Measurements from ENCODE around the gene ABR. TPM values are rescaled to one million over a fixed set of nuclear protein-coding genes. Genes with fewer than 3 reads are reported as not detected.

Gene ABR
- total RNA-seq, 1 experiment from 2014 or later: 172 TPM

- intact Hi-C loops (cut with micrococcal nuclease; ENCODE audit: unreplicated experiment): no loop called here
Observed at GRCh38 chr17:1096215-1096614, 83.6 kb downstream of the ABR start.

GRCh38 chr17:1095853-1096173 is 84.0 kb downstream of the ABR start:
- in situ Hi-C loops (cut with HindIII; ENCODE audit: low pct_unique_long_range_greater_than_20kb, low sequenced_read_pairs): no loop called here
- CTCF ChIA-PET: no interaction called here
- H3K4me3 ChIP-seq (ENCODE audit: low read depth in 2 of 2, low read length in 2 of 2): no peak overlapping the region

More at GRCh38 chr17:1096215-1096614, 83.6 kb downstream of the ABR start:
- POLR2A ChIA-PET: no interaction called here
- no TSS peak for BruUV-seq (replicated peaks)
- H3K27ac ChIP-seq (ENCODE audit: low read length): no peak overlapping the region
- ATAC-seq (no peak), DNase-seq (ENCODE audit: low read depth, low spot score) (no peak)
- TF ChIP-seq REST (IDR thresholded peaks at IDR 0.05; ENCODE audit: insufficient read depth in 1 of 2, low read depth in 2 of 2, low read length in 1 of 2): no peak
- TF ChIP-seq TCF7L2 (IDR thresholded peaks at IDR 0.05; ENCODE audit: low read depth, low read length): no peak
- no peak for TF ChIP-seq CTCF (IDR thresholded peaks at IDR 0.05)
- TF ChIP-seq POLR2AphosphoS5 (IDR thresholded peaks at IDR 0.05; ENCODE audit: low read depth, low read length): no peak
- no peak for TF ChIP-seq SIN3A (IDR thresholded peaks at IDR 0.05; ENCODE audit: borderline replicate concordance, insufficient read depth, low read depth, low read length)
- CTCF ChIA-PET: no interaction called here
- H3K27me3 ChIP-seq (ENCODE audit: control insufficient read depth, insufficient read depth, low read length): no peaks in the 10 kb centered on the region
- no peak overlapping the region for H3K4me3 ChIP-seq (ENCODE audit: low read depth in 2 of 2, low read length in 2 of 2)
- in situ Hi-C loops (cut with HindIII; ENCODE audit: low pct_unique_long_range_greater_than_20kb, low sequenced_read_pairs): no loop called here
- no peaks in the 10 kb centered on the region for H3K4me1 ChIP-seq (ENCODE audit: control insufficient read depth, insufficient read depth, low read length)
- no peaks in the 10 kb centered on the region; the same call in 1 of the 2 replicates for H3K36me3 ChIP-seq (ENCODE audit: control insufficient read depth, insufficient read depth, low read length)
- no peaks in the 10 kb centered on the region for H3K9me3 ChIP-seq (ENCODE audit: control insufficient read depth, insufficient read depth, low read depth, low read length)

More at GRCh38 chr17:1095853-1096173, 84.0 kb downstream of the ABR start:
- no TSS peak for BruUV-seq (replicated peaks)
- H3K27me3 ChIP-seq (ENCODE audit: control insufficient read depth, insufficient read depth, low read length): no peaks in the 10 kb centered on the region
- intact Hi-C loops (cut with micrococcal nuclease; ENCODE audit: unreplicated experiment): no loop called here
- ATAC-seq: no peak
- no peak for DNase-seq (ENCODE audit: low read depth, low spot score)
- H3K9me3 ChIP-seq (ENCODE audit: control insufficient read depth, insufficient read depth, low read depth, low read length): no peaks in the 10 kb centered on the region
- no peak overlapping the region for H3K27ac ChIP-seq (ENCODE audit: low read length)
- POLR2A ChIA-PET: no interaction called here
- no peaks in the 10 kb centered on the region; the same call in 1 of the 2 replicates for H3K36me3 ChIP-seq (ENCODE audit: control insufficient read depth, insufficient read depth, low read length)
- H3K4me1 ChIP-seq (ENCODE audit: control insufficient read depth, insufficient read depth, low read length): peaks cover 3% of the 10 kb centered on the region; the same call in 1 of the 2 replicates
- TF ChIP-seq CTCF (IDR thresholded peaks at IDR 0.05) (no peak), TCF7L2 (IDR thresholded peaks at IDR 0.05; ENCODE audit: low read depth, low read length) (no peak), REST (IDR thresholded peaks at IDR 0.05; ENCODE audit: insufficient read depth in 1 of 2, low read depth in 2 of 2, low read length in 1 of 2) (no peak), SIN3A (IDR thresholded peaks at IDR 0.05; ENCODE audit: borderline replicate concordance, insufficient read depth, low read depth, low read length) (no peak), POLR2AphosphoS5 (IDR thresholded peaks at IDR 0.05; ENCODE audit: low read depth, low read length) (no peak)
